Measurements from ENCODE around the gene RAET1E.
"Not testable (repeated sequence)": the region's sequence is repeated elsewhere in the genome, so short reads cannot be mapped to it uniquely, and the experiment has no call there.

RAET1E gene

DNA sequence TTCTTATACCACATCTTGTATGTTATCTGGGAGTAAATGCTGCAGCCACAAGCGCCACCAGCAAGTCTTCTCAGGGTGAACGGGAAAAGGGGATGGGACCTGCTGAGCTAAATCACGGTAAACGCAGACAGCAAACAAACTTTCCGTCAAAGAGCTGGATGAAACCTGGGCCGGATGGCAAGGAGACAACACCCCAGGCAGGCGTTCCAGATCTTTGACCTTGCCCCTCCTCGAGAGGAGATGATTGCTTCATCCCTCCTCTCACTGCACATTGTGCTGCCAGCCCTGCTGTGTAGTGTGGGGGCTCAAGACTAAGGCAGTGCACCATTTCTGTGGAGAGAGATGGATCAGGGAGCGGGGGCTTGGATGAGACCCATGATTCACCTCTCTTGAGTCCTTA is 9.8 kb downstream of the RAET1E start:
- no peak for DNase-seq

DNA sequence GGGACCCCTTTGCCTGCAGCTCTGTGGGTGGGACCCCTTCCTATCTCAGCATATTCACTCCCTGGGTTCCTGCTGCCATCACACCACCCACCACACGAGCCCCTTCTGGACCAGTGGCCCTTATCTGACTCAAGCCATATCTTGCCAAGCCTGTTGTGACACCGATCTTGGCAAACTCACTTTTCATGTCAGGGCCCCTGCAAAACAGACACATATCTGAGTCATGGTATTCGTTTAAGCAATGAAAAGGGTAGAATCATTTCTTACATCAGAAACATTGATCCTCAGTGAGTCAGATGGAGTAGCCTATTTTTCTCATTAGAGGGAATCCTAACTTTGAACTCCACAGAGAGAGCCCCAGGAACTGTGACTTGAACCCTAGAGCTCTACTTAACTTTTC is 10.6 kb downstream of the RAET1E start:
- DNase-seq, result no peak

DNA sequence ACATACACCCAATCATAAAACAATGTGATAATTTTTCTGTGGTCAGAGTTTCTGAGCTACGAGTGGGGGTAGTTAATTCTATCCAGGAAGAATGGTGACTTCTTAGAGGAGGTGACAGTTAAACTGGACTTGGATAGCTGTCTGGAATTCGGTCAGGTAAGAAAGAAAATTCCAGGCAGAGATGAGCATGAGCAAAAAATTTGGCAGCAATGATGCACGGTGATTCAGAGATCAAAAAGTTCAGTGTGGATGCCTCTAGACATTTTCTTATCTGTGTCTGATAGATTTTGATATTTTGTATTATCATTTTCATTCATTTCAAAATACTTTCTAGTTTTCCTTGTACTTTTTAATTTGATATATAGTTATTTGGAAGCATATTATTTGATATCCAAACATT is 12.0 kb downstream of the RAET1E start:
- DNase-seq, result no peak

DNA sequence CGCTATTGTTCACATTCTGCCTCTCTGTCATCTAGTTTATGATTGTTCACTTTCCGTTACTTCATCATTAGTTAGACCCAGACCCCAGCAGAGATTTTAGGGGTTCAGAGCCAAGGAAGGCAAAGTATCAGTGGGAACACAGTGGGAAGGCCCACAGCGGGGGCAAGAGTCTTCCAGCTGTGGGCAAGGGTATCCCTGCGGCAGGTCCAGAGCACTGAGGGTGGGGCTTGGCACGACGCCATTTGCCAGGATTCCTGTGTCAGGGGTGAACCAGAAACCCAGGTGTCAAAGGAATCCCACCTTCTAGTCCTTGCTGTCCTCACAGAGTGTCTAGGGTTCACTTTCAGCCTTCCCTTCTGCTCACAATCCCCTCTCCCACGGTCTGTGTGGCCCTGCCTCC is 13.3 kb downstream of the RAET1E start:
- DNase-seq, result no peak

DNA sequence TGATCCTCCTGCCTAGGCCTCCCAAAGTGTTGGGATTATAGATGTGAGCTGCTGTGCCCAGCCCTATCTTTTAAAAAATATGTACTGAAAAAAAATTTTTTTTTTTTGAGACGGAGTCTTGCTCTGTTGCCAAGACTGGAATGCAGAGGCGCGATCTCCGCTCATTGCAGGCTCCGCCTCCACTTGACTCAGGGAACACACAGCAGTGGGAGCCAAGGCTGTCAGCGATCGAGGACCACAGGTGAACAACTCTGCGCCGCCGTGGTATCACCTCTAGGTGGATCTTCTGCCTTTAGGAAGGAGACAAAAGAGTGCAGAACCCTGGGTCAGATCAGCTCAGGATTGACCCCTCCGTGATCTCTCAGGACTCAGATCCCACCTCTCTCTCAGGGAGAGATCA is 13.7 kb downstream of the RAET1E start:
- DNase-seq, result no peak

DNA sequence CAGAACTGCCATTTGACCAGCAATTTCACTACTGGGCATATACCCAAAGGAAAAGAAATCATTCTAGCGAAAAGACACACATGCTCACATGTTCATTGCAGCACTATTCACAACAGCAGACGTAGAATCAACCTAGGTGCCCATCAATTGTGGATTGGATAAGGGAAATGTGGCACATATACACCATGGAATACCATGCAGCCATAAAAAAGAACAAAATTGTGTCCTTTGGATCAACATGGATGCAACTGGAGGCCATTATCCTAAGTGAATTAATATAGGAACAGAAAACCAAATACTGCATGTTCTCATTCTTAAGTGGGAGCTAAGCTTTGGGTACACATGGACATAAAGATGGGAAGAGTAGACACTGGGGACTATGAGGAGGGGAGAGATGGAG is 16.1 kb downstream of the RAET1E start:
- DNase-seq, result no peak

DNA sequence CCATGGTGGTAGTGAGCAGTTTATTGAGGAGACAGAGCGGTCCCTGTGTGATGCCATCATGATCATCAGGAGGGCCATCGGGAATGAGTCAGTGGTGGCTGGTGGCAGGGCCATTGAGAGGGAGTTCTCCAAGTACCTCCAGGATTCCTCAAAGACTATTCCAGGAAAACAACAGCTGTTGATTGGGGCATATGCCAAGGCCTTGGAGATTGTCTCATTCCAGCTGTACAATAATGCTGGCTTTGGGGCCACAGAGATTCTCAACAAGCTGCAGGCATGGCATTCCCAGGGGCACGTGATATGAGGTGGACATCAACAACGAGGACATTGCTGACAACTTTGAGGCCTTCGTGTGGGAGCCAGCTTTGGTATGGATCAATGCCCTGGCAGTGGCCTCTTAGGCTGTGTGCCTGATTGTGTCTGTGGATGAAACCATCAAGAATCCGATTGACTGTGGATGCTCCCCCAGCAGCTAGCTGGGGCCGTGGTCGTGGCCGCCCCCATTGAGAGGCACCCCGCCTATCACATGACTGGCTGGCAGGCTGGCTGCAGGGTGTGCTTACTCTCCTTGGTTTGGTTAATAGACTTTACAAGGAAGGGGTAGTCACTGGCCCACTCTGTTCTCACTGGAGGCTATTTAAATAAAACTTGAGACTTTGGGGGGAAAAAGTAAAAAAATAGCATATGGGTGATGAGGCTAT is 16.7 kb downstream of the RAET1E start:
- DNase-seq, result no peak

DNA sequence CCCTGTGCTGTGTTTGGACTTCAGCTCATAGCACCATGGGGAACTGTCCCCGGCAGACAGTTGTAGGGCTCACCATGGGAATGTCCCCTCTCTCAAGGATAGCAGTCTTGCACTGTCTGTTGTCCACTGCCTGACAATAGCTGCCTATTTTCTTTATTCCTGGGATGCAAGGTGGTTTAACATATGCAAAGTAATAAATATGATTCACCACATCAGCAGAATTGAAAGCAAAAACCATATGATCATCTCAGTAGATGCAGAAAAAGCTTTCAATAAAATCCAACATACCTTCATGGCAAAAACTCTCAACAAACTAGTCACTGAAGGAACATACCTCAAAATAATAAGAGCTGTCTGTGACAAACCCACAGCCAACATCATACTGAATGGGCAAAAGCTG is 20.3 kb downstream of the RAET1E start:
- DNase-seq, result no peak

DNA sequence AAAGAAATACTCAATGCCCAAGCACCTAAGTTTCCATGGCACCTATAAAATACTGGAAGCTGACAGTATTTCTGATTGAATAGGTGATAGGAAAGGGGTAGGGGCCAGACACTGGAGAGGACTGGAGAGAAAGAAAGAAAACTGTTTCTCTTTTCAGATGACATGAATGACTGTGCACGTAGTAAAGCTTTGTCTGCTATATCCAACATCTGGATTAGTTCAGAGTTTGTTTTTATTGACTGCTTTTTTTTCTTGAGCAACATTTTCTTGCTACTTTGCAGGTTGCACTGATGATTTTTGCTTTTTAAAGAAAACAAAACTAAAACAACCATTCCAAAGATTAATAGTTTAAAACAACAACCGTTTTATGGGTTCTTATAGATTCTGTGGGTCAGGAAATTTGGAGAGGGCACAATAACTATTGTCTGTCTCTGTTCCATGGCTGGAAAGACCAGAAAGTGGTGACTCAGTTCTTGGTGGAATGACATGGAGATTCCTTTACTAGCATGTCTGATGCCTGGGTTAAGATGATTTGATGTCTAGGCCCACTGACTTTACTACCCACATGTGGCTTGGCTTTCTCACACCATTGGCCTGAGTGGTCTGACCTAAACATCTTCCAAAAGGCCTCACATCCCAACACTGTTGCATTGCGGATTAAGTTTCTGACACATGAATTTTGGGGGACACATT is 21.5 kb downstream of the RAET1E start:
- DNase-seq, result no peak

DNA sequence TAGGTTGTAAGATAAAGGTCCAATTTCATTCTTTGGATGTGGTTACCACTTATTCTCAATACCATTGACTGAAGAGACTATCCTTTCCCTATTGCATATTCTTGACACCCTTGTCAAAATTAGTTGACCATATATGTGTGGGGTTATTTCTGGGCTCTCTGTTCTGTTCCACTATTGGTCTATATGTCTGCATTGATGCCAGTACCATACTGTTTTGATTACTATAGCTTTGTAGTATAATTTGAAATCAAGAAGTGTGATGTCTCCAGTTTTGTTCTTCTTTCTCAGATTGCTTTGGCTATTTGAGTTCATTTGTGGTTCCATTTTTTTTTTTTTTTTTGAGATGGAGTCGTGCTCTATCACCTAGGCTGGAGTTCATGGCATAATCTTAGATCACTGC is 25.7 kb downstream of the RAET1E start:
- DNase-seq, result no peak

DNA sequence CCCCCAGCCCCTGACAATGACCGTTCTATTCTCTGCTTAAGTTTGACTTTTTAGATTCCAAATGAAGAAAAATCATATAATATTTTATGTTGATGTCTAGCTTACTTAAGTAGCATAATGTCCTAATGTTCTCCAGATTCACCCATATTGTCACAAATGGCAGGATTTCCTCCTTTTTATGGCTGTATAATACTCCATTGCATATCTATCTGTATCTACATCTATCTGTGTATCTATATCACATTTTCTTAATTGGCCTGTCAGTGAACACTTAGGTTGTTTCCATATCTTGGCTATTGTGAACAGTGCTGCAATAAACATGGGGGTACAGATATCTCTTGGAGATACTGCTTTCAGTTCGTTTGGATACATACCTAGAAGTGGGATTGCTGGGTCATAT is 26.7 kb downstream of the RAET1E start:
- no peak for DNase-seq

DNA sequence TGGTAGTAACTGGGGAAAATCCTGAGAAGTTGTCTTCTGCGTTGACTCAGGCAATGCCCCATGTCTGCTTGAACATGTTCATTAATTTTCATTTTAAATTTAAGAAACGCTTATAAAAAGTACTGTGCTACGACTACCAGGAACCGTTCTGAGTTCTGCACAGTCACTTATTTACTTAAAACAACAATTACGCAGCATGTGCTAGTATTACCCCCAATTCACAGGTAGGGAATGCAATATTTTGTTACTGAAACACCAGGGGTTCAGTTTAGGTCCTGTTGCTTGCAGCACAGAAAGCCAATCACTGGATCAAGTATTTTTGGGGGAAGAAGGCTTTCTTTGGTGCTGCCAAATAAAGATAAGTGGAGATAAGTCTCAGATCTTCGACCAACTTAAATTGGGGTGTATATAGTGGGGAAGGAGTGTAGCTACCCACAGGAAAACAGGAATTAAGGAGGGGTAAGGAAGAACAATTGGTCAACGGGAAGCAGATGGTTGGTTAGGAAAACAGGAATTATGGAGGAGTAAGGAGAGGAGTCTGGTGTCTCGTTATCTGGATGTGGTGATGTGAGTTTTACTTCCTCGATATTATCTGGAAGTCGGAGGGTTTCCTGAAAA is 28.5 kb downstream of the RAET1E start:
- DNase-seq, result no peak

DNA sequence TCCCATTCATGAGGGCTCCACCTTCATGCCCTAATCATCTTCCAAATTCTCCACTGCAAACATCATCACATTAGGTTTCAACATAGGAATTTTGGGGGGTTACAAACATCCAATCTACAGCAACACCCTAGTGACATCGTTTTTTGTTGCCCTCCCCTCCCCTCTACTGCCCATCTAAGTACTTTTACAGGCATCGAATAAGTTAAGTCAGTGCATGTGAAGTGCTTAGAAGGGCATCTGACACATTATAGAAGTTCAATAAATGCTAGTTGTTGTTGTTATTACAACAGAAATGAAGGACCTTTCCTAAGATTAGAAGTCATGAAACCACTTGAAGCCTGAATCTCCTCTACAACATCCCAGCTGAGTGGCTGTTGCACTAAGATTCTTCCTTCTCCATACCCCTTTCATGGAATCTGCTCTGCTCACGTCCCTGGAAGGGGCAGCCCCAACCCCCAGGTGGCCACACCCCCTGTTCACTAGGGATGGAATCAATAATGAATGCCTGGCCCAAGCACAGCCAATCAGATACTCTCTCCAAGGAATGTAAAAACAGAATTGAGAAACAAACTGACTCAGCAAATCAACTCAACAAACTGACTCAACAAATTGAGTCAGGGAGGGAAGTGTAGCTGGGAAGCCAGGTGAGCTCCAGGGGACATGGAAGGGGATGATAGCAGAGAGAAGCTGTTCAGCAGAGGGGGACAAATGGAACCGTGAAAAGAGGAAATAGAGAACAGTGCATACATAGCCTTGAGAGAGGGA is 29.9 kb downstream of the RAET1E start:
- DNase-seq, result no peak

DNA sequence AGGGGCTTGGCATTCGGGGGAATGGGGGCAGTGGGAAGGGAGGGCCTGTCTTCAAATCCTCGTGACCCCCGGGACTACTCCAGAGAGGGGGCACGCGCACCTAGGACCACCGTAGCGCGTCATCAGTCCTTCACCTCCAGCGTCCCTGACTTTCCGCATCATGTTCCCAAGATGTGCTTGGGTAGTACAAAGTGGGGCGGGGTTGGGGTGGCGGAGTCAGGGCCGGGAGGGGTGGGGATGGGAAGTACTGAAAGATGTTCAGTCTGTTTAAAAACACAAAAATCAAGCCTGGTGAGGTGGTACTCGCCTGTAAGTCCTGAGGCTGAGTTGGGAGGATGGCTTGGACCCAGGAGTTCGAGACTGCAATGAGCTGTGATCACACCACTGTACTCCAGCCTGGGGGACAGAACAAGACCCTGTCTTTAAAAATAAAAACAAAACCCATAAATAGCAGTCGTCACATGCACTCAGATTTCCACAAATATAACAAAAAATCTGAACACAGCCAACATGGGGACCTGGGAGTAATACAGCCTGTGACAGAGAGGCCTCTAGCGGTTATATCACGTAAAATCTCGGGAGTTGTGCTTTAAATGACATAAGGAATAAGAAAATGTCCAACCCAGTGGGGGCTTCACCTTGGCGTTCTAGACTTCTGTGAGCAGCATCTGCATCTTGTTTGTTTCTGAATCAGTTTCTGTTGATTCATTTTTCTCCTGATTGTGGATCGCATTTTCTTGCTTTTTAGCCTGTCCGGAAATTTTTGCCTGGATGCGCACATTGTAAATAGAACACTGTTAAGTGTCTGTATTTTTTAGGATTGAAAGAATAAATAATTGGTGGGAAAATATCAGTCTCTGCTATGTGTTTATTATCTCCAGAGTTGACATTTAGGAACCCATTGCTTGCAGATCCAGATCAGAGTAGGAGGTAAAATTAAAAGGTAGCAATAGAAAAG is 33.1 kb downstream of the RAET1E start:
- DNase-seq, result no peak

DNA sequence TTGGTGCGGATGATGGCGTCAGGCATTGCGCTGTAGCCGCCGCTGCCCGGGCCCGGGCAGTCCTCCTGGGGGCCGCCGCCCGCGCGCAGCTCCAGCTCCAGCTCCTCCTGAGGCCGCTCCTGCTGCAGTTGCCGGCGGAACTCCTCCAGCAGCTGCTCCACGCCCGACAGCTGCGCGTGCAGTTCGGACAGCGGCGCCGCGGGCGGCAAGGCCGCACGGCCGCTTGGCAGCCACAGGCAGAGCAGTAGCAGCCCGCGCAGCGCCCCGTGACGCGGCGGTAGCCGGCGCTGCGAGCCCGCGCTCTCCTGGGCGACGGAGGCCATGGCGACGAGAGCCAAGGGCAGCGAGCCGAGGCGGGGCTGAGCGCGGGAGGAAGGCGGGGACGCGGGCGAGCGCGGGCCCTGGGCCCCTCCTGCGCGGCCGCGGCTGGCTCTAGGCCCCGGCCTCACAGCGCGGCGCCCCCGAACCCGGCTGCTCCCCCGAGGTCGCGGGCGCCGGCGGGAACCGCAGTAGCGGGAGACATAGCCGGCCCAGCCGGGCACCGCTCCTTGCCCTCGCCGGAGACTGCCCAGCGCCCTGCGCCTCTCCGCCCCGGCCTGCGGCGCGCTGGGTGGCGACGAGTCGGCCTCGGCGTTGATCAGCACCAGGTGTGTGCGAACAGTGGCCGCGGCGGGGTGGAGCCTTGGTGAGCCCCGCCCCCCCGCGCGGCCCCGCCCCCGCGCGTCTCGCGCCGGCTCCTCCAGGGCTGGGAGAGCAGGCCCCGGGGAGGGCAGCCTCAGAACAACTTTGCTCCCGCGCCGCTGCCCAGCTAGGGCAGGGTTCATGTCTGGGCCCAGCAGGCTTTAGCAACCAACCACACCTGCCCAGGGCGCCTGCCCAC is 34.0 kb downstream of the RAET1E start, which contains the start of gene LRP11:
Gene LRP11, minus strand, starts transcription at position 662 of the 880 bp plus-strand sequence. Its CDS starts 339 bp downstream, at position 323.
- no peak for DNase-seq

DNA sequence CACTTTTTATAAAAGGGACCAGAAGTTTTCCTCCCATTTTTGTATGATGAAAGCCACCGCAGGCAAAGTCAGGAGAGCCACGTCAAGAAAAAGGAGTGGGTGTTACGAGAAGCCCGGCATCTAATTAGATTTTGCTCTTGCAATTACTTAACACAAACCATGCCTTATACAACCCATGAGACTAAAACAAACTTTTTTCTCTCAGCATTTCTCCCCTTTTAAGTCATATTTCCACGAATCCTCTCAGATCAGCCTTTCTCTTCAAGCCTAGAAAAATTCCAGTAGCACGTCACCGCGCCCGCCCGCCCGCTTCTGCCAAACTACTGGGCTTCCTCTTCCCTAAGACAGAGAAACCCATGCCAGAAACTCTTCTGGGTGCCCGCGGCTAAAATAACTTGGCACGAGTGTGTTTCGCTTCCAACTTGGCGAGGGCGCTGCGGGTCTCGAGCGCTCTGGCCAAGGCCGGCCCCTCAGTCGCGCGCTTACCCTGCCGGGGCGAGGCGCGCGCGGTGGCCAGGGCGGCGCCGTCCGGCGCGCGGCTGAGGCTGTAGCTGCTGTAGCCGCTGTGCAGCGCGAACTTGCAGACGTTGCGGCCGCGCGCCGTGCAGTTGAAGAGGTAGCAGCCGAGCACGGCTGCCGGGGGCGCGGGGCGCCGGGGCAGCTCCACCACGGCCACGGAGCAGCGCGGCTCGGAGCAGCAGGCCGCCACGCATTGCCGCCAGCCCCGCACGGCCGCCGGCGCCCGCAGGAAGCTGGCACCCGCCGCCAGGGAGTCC is 34.8 kb downstream of the RAET1E start:
- DNase-seq, result no peak

DNA sequence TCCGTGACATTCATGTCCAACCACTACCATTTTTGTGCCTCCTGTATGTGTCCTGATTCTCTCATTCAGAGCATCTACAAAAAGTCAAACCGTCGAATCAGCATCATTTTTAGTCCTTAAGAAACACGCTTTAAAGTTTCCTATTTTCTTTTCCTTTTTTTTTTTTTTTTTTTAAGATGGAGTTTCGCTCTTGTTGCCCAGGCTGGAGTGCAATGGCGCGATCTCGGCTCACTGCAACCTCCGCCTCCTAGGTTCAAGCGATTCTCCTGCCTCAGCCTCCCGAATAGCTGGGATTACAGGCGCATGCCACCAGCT is 35.5 kb downstream of the RAET1E start:
- DNase-seq, result not testable (repeated sequence)

DNA sequence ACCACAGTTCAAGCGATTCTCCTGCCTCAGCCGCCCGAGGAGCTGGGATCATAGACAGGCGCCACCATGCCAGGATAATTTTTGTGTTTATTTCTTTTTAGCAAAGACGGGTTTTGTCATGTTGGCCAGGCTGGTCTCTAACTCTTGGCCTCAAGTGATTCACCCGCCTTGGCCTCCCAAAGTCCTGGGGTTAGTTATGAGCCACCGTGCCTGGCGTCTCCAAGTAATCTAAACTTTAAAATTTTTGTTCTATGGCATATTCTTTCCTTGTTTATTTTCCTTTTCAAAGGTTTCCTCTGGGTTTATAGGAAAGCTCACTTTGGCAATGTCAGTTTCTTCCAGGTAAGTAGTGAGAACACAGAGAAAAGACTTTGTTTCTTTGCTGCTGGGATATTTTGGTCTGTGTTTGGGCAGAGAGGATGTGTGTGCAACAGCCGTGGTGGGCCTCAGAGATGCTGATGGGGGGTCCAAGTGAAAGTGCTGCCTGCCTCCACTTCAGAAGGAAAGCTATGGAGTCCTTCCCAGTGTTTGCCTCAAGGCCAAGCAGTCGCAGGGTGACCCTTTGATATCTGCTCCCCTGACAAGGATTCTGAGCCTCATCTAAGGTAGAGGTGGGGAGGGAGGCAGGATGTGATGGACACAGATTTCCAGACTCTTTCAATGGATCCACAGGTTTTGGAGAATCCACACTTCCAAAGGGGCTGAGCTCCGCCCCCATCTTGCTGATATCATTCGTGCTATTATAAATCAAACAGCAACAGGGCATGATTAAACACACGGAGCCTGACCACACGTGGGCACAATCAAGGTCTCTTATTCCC is 36.1 kb downstream of the RAET1E start:
- DNase-seq, result no peak

DNA sequence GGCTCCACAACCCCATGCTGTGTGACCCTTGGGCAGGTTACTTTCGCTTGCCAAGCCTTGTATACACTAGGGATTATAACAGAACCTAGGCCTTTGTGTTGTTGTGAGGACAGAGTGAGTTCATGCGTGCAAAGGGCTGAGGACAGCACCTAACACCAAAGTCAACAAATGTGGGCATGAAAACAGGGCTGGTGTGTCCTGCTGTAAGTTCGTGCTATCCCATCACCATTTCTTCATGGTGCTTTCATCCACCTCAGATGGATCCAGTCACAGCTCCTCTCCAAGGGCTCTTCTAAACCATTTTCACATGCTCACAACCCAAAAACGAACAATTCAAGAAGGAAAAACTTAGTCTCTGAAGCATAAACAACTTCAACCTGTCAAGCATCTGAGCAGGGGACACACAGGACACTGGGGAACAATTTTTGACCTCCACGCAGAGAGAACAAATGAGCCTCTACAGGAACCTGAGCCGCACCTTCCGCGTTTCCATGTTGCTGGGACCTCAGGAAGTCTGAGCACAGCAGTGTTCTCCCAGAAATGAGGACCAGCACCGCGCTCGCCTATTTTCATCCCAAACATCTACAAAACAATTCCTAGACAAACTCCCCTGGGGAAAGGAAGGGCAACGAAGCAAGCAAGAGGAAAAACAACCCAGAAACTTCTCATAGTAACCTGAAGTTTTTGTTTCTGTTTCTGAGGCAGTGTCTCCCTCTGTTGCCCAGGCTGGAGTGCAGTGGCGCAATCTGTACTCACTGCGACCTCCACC is 36.9 kb downstream of the RAET1E start:
- DNase-seq, result no peak

All from SIG-M5 (cell line).